MM.1S (cell line): Measurements from ENCODE around the gene HEMK1.

Experiments used
- CTCF ChIP-seq: fragments of 300-600 bp; sonication (generic); IDR thresholded peaks from 2 replicates; pipeline ENCODE4 v1.5.1; 2016; ENCODE audit warnings: antibody characterized with exemption, low read length, mixed read lengths
- EZH2 ChIP-seq: fragments of 300-600 bp; sonication (generic); optimal IDR thresholded peaks from 2 replicates; pipeline ENCODE3; 2017; ENCODE audit warnings: low read depth, mild to moderate bottlenecking, antibody characterized with exemption, low read length, mixed read lengths

- no peak for TF ChIP-seq CTCF
- no peak for TF ChIP-seq EZH2
These were observed 23.5 kb upstream of the HEMK1 start for GRCh38 chr3:50545781-50546180.
